CD4-positive, alpha-beta memory T cell (primary cell): ENCODE measurements around the gene PSPC1. TPM values are rescaled to one million over a fixed set of nuclear protein-coding genes. Genes with fewer than 3 reads are reported as not detected.
A peak's percentile ranks its signal among the peaks of the same experiment; 100 is the strongest.

Experiments
- CTCF ChIA-PET: fragments of 350-600 bp; sonication (Branson Sonifier 250); formaldehyde crosslinking; loops from one replicate; lab custom pipeline; 2021; ENCODE audit warnings: inconsistent platforms; ENCODE audit not compliant: partially characterized antibody; lab: Charles Lee
- POLR2A ChIA-PET: fragments of 350-600 bp; sonication (Branson Sonifier 250); formaldehyde crosslinking; loops from one replicate; lab custom pipeline; 2021; ENCODE audit not compliant: partially characterized antibody; lab: Charles Lee
- DNase-seq, 5 donors: peaks; one replicate each; pipeline versions ENCODE4 v3.0.0 to v3.0.0-alpha.2; 2020 to 2022; ENCODE audit warnings: mixed read lengths in 1 of 5
- H3K27ac ChIP-seq: one replicate; pipeline ENCODE4 v1.7.0; 2013; ENCODE audit warnings: low read depth, low read length
- H3K27me3 ChIP-seq: 2 replicates; pipeline ENCODE4 v1.7.0; 2013; ENCODE audit warnings: mild to moderate bottlenecking, low read length, moderate library complexity; ENCODE audit not compliant: insufficient read depth
- H3K36me3 ChIP-seq: 2 replicates; pipeline ENCODE4 v1.7.0; 2013; ENCODE audit warnings: mild to moderate bottlenecking, low read length, moderate library complexity; ENCODE audit not compliant: insufficient read depth
- H3K4me1 ChIP-seq: 2 replicates; pipeline ENCODE4 v1.7.0; 2013; ENCODE audit warnings: mild to moderate bottlenecking, low read length, moderate library complexity; ENCODE audit not compliant: insufficient read depth
- H3K4me3 ChIP-seq, 2 donors: one replicate each; pipeline ENCODE4 v1.7.0; 2013; ENCODE audit warnings: low read length in 2 of 2, mild to moderate bottlenecking in 1 of 2
- H3K9me3 ChIP-seq, 2 donors: one replicate each; pipeline ENCODE4 v1.7.0; 2013; ENCODE audit warnings: low read length in 2 of 2, control low read depth in 1 of 2; ENCODE audit not compliant: control insufficient read depth in 1 of 2
- H3K27ac Mint-ChIP-seq, 7 donors: one replicate each; pipeline ENCODE4 v1.8.0; 2020 to 2021; ENCODE audit warnings: mixed read lengths in 7 of 7, mild to moderate bottlenecking in 6 of 7, inconsistent platforms in 3 of 7, moderate library complexity in 3 of 7
- H3K27me3 Mint-ChIP-seq, 2 donors: one replicate each; pipeline ENCODE4 v1.8.0; 2020 to 2021; ENCODE audit warnings: mixed read lengths in 2 of 2
- H3K36me3 Mint-ChIP-seq, 2 donors: one replicate each; pipeline ENCODE4 v1.8.0; 2020 to 2021; ENCODE audit warnings: mixed read lengths in 2 of 2, inconsistent platforms in 1 of 2, mild to moderate bottlenecking in 1 of 2
- H3K4me1 Mint-ChIP-seq, 4 donors: one replicate each; pipeline ENCODE4 v1.8.0; 2020 to 2021; ENCODE audit warnings: mixed read lengths in 4 of 4, mild to moderate bottlenecking in 1 of 4
- H3K4me3 Mint-ChIP-seq, 8 donors: one replicate each; pipeline ENCODE4 v1.8.0; 2020 to 2021; ENCODE audit warnings: mixed read lengths in 8 of 8, mild to moderate bottlenecking in 7 of 8, moderate library complexity in 6 of 8, inconsistent platforms in 3 of 8
- H3K9me3 Mint-ChIP-seq, 8 donors: one replicate each; pipeline ENCODE4 v1.8.0; 2020 to 2021; ENCODE audit warnings: mixed read lengths in 8 of 8, mild to moderate bottlenecking in 5 of 8, inconsistent platforms in 3 of 8, moderate library complexity in 1 of 8
- intact Hi-C: fragments of 100-400 bp; cut with micrococcal nuclease; formaldehyde crosslinking; loops from one replicate; pipeline ENCODE4 v1.15.1; 2023
- polyA plus RNA-seq, 2 donors: library from polyadenylated mRNA; unstranded; fragments of 300-500 nt; fragmentation: Illumina TruSeq; gene quantifications; one replicate each; pipeline ENCODE4 v1.2.3, GENCODE V29; 2021
- total RNA-seq, 2 experiments: library from RNA; stranded (reverse); gene quantifications; one replicate each; pipeline ENCODE4 v1.2.3, GENCODE V29; 2021

Gene PSPC1
- total and polyA plus RNA-seq, 4 experiments from 2014 or later, result 29.2 to 82.2 (median 58.2) TPM

GRCh38 chr13:19657872-19658591 is 124.7 kb downstream of the PSPC1 start:
- ChIA-PET CTCF (no interaction called here), POLR2A (interaction anchor here (1.2 kb wide), 1 partner anchor 25 kb away, joined by 4 read pairs; the partner anchor contains the start of gene MPHOSPH8)
- no peak overlapping the region for H3K4me3 ChIP-seq
- no peaks in the 10 kb centered on the region for H3K27me3 ChIP-seq
- Mint-ChIP-seq H3K9me3 (peaks cover 0 to 2% (median 0%) of the 10 kb centered on the region in 8 donors), H3K27ac (peak overlapping the region; percentile 19 to 73 (median 58)), H3K4me3 (no peak overlapping the region), H3K36me3 (peaks cover 38 to 63% of the 10 kb centered on the region in 2 donors), H3K4me1 (peaks cover 0 to 2% (median under 1%) of the 10 kb centered on the region in 4 donors), H3K27me3 (no peaks in the 10 kb centered on the region)
- H3K4me1 ChIP-seq, result no peaks in the 10 kb centered on the region
- intact Hi-C loops, result no loop called here
- H3K36me3 ChIP-seq, result peaks cover 28% of the 10 kb centered on the region
- no peaks in the 10 kb centered on the region for H3K9me3 ChIP-seq
- no peak for DNase-seq
- no peak overlapping the region for H3K27ac ChIP-seq

Other genes starting within 250 kb of the PSPC1 start
- not detected for gene TPTE2, start 221.4 kb downstream of the PSPC1 start, total RNA-seq
- not detected for gene TPTE2, start 221.4 kb downstream of the PSPC1 start, polyA plus RNA-seq
- gene MPHOSPH8, start 149.3 kb downstream of the PSPC1 start, total RNA-seq, result 100 to 1,000 TPM; 131 to 136 TPM
- 10 to 100 TPM in 1 of 2 donors, 1 to 10 TPM in 1; 5.6 to 24.5 TPM for gene MPHOSPH8, start 149.3 kb downstream of the PSPC1 start, polyA plus RNA-seq
- gene ZMYM5, start 80.7 kb upstream of the PSPC1 start, total RNA-seq, result 10 to 100 TPM; 25.1 to 25.5 TPM
- gene ZMYM5, start 80.7 kb upstream of the PSPC1 start, polyA plus RNA-seq, result 10 to 100 TPM; 20.3 to 24.6 TPM
- 100 to 1,000 TPM; 100 to 110 TPM for gene ZMYM2, start 175.8 kb upstream of the PSPC1 start, total RNA-seq
- 10 to 100 TPM in 1 of 2 donors, 1 to 10 TPM in 1; 7.9 to 18.6 TPM for gene ZMYM2, start 175.8 kb upstream of the PSPC1 start, polyA plus RNA-seq